ENCODE data around the gene OR7G2. TPM values are rescaled to one million over a fixed set of nuclear protein-coding genes. Genes with fewer than 3 reads are reported as not detected.

Gene OR7G2
- total RNA-seq, 1 donor from 2014 or later, result not detected

GRCh38 chr19:9148697-9149096 lies 41.4 kb upstream of the OR7G2 start:
- H3K4me3 ChIP-seq (ENCODE audit: insufficient read depth, low read depth, low read length), result no peak overlapping the region
- no peak overlapping the region for H2AFZ ChIP-seq (ENCODE audit: low read depth, low read length)
- peaks cover 61% of the 10 kb centered on the region for H3K9me3 Mint-ChIP-seq (ENCODE audit: unreplicated experiment)
- no peaks in the 10 kb centered on the region for H3K27me3 Mint-ChIP-seq (ENCODE audit: low read depth, unreplicated experiment)
- H3K4me1 Mint-ChIP-seq (ENCODE audit: low read depth, unreplicated experiment), result no peaks in the 10 kb centered on the region
- H3K36me3 Mint-ChIP-seq (ENCODE audit: low read depth, unreplicated experiment), result peaks cover 52% of the 10 kb centered on the region
- peaks cover 17% of the 10 kb centered on the region for H3K9me3 ChIP-seq (ENCODE audit: insufficient read depth, low read depth, low read length)
- H3K4me3 Mint-ChIP-seq (ENCODE audit: unreplicated experiment), result no peak overlapping the region
- H3K79me2 ChIP-seq (ENCODE audit: insufficient read depth, low read length), result peaks cover 96% of the 10 kb centered on the region
- H3K27ac Mint-ChIP-seq (ENCODE audit: unreplicated experiment), result no peak overlapping the region
- no peak for DNase-seq (ENCODE audit: low read depth)
- H4K20me1 ChIP-seq (ENCODE audit: insufficient read depth, low read length), result peaks cover 74% of the 10 kb centered on the region
- H3K4me1 ChIP-seq (ENCODE audit: insufficient read depth, low read length), result no peaks in the 10 kb centered on the region
- H3K27me3 ChIP-seq (ENCODE audit: insufficient read depth, low read length), result no peaks in the 10 kb centered on the region
- peaks cover 5% of the 10 kb centered on the region for H3K36me3 ChIP-seq (ENCODE audit: insufficient read depth, low read length)
- FAIRE-seq, result no peak
- TF ChIP-seq CTCF (IDR thresholded peaks at IDR 0.05; ENCODE audit: insufficient read depth, low read depth, low read length), result no peak
- TF ChIP-seq EZH2 (IDR thresholded peaks at IDR 0.05; ENCODE audit: insufficient read depth, low read length), result no peak
- H3K4me2 ChIP-seq (ENCODE audit: low read length), result no peak overlapping the region
- H3K9ac ChIP-seq (ENCODE audit: low read length), result no peak overlapping the region
- no peak overlapping the region for H3K27ac ChIP-seq (ENCODE audit: low read depth, low read length)

GRCh38 chr19:9146882-9147281 lies 39.6 kb upstream of the OR7G2 start:
- H4K20me1 ChIP-seq (ENCODE audit: insufficient read depth, low read length), result peaks cover 77% of the 10 kb centered on the region
- DNase-seq (ENCODE audit: low read depth) (no peak), FAIRE-seq (no peak)
- H3K27me3 ChIP-seq (ENCODE audit: insufficient read depth, low read length), result no peaks in the 10 kb centered on the region
- H2AFZ ChIP-seq (ENCODE audit: low read depth, low read length), result no peak overlapping the region
- peaks cover 97% of the 10 kb centered on the region for H3K79me2 ChIP-seq (ENCODE audit: insufficient read depth, low read length)
- H3K9me3 ChIP-seq (ENCODE audit: insufficient read depth, low read depth, low read length), result peaks cover 3% of the 10 kb centered on the region
- TF ChIP-seq EZH2 (IDR thresholded peaks at IDR 0.05; ENCODE audit: insufficient read depth, low read length) (no peak), CTCF (IDR thresholded peaks at IDR 0.05; ENCODE audit: insufficient read depth, low read depth, low read length) (no peak)
- no peak overlapping the region for H3K9ac ChIP-seq (ENCODE audit: low read length)
- H3K27ac Mint-ChIP-seq (ENCODE audit: unreplicated experiment), result no peak overlapping the region
- H3K27ac ChIP-seq (ENCODE audit: low read depth, low read length), result no peak overlapping the region
- H3K4me3 ChIP-seq (ENCODE audit: insufficient read depth, low read depth, low read length), result no peak overlapping the region
- H3K4me2 ChIP-seq (ENCODE audit: low read length), result no peak overlapping the region
- no peak overlapping the region for H3K4me3 Mint-ChIP-seq (ENCODE audit: unreplicated experiment)
- no peaks in the 10 kb centered on the region for H3K4me1 ChIP-seq (ENCODE audit: insufficient read depth, low read length)
- H3K36me3 ChIP-seq (ENCODE audit: insufficient read depth, low read length), result peaks cover 8% of the 10 kb centered on the region
- peaks cover 45% of the 10 kb centered on the region for H3K36me3 Mint-ChIP-seq (ENCODE audit: low read depth, unreplicated experiment)
- H3K27me3 Mint-ChIP-seq (ENCODE audit: low read depth, unreplicated experiment), result no peaks in the 10 kb centered on the region
- peaks cover 47% of the 10 kb centered on the region for H3K9me3 Mint-ChIP-seq (ENCODE audit: unreplicated experiment)
- no peaks in the 10 kb centered on the region for H3K4me1 Mint-ChIP-seq (ENCODE audit: low read depth, unreplicated experiment)

DNA sequence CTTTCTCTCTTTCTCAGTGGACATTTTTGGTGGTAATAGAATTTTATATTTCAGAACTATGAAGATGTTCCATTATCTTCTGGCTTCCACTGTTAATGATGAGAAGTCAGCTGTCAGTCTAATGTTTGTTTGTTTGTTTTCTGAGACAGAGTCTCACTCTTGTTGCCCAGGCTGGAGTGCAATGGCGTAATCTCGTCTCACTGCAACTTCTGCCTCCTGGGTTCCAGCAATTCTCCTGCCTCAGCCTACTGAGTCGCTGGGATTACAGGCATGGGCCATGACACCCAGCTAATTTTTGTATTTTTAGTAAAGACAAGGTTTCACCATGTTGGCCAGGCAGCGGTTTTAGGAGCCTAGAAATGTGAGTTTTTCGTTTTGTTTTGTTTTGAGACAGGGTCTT lies 37.6 kb upstream of the OR7G2 start:
- H3K36me3 ChIP-seq (ENCODE audit: insufficient read depth, low read length), result peaks cover 8% of the 10 kb centered on the region
- no peak overlapping the region for H3K4me2 ChIP-seq (ENCODE audit: low read length)
- H3K4me1 ChIP-seq (ENCODE audit: insufficient read depth, low read length), result peaks cover 5% of the 10 kb centered on the region
- Mint-ChIP-seq H3K36me3 (ENCODE audit: low read depth, unreplicated experiment) (peaks cover 36% of the 10 kb centered on the region), H3K27ac (ENCODE audit: unreplicated experiment) (no peak overlapping the region), H3K27me3 (ENCODE audit: low read depth, unreplicated experiment) (no peaks in the 10 kb centered on the region), H3K4me1 (ENCODE audit: low read depth, unreplicated experiment) (no peaks in the 10 kb centered on the region), H3K4me3 (ENCODE audit: unreplicated experiment) (no peak overlapping the region), H3K9me3 (ENCODE audit: unreplicated experiment) (peaks cover 35% of the 10 kb centered on the region)
- no peak overlapping the region for H2AFZ ChIP-seq (ENCODE audit: low read depth, low read length)
- no peak for DNase-seq (ENCODE audit: low read depth)
- H3K9ac ChIP-seq (ENCODE audit: low read length), result no peak overlapping the region
- no peak for TF ChIP-seq CTCF (IDR thresholded peaks at IDR 0.05; ENCODE audit: insufficient read depth, low read depth, low read length)
- no peak for TF ChIP-seq EZH2 (IDR thresholded peaks at IDR 0.05; ENCODE audit: insufficient read depth, low read length)
- H3K79me2 ChIP-seq (ENCODE audit: insufficient read depth, low read length), result peaks cover 96% of the 10 kb centered on the region
- no peak overlapping the region for H3K4me3 ChIP-seq (ENCODE audit: insufficient read depth, low read depth, low read length)
- FAIRE-seq, result no peak
- H3K27me3 ChIP-seq (ENCODE audit: insufficient read depth, low read length), result no peaks in the 10 kb centered on the region
- no peak overlapping the region for H3K27ac ChIP-seq (ENCODE audit: low read depth, low read length)
- peaks cover 70% of the 10 kb centered on the region for H4K20me1 ChIP-seq (ENCODE audit: insufficient read depth, low read length)
- H3K9me3 ChIP-seq (ENCODE audit: insufficient read depth, low read depth, low read length), result peaks cover 3% of the 10 kb centered on the region

Measured in astrocyte (in vitro differentiated cells and primary cell).